H1 (cell line): ENCODE measurements around the gene TNIP1. TPM values are rescaled to one million over a fixed set of nuclear protein-coding genes. Genes with fewer than 3 reads are reported as not detected.

Experiments used
- CTCF ChIA-PET: fragments of 300-600 bp; sonication (Branson Sonifier 250); formaldehyde crosslinking; loops from one replicate; lab custom pipeline; 2021; ENCODE audit not compliant: partially characterized antibody; lab: Charles Lee
- POLR2A ChIA-PET: fragments of 300-600 bp; sonication (Branson Sonifier 250); formaldehyde crosslinking; loops from one replicate; lab custom pipeline; 2021; ENCODE audit warnings: inconsistent platforms; ENCODE audit not compliant: partially characterized antibody; lab: Charles Lee
- DNase-seq, 2 experiments: peaks; one replicate each; pipeline versions ENCODE4 v3.0.0 to v3.0.0-alpha.2; 2010 to 2022; ENCODE audit warnings: low spot score in 2 of 2, low read depth in 1 of 2, mixed read lengths in 1 of 2
- FAIRE-seq: peaks from 2 replicates; lab custom pipeline; 2011; peaks lifted over from hg19 to GRCh38; lab: Jason Lieb, UNC
- H2AFZ ChIP-seq: 2 replicates; pipeline ENCODE4 v1.8.1; 2012; ENCODE audit warnings: low read length, inconsistent platforms
- H2AK5ac ChIP-seq: 2 replicates; pipeline ENCODE4 v1.6.1; 2013; ENCODE audit warnings: low read depth, low read length
- H2BK120ac ChIP-seq: replicated peaks from 2 replicates; pipeline ENCODE3; 2013; ENCODE audit warnings: low read depth, low read length, inconsistent platforms
- H2BK12ac ChIP-seq: 2 replicates; pipeline ENCODE4 v1.6.1; 2013; ENCODE audit warnings: low read depth, low read length
- H2BK15ac ChIP-seq: 2 replicates; pipeline ENCODE4 v1.6.1; 2013; ENCODE audit warnings: low read length
- H2BK20ac ChIP-seq: 2 replicates; pipeline ENCODE4 v1.6.1; 2013; ENCODE audit warnings: low read length
- H2BK5ac ChIP-seq: 2 replicates; pipeline ENCODE4 v1.6.1; 2013; ENCODE audit warnings: low read depth, low read length
- H3K14ac ChIP-seq: 2 replicates; pipeline ENCODE4 v1.6.1; 2013; ENCODE audit warnings: inconsistent platforms; ENCODE audit not compliant: insufficient read length
- H3K18ac ChIP-seq: 2 replicates; pipeline ENCODE4 v1.6.1; 2013; ENCODE audit warnings: low read length; ENCODE audit errors: extremely low read depth
- H3K23ac ChIP-seq: 2 replicates; pipeline ENCODE4 v1.6.1; 2013; ENCODE audit warnings: inconsistent platforms; ENCODE audit not compliant: insufficient read length
- H3K23me2 ChIP-seq: 2 replicates; pipeline ENCODE4 v1.6.1; 2013; ENCODE audit warnings: low read depth, low read length
- H3K27ac ChIP-seq: 2 replicates; pipeline ENCODE4 v1.6.1; 2011; ENCODE audit warnings: low read depth, low read length, inconsistent platforms
- H3K27me3 ChIP-seq, 4 experiments: replicated peaks in 1 of 4; 1 replicate in 1 of 4; 2 replicates in 3 of 4; pipeline versions ENCODE4 v1.6.1 to v1.8.1; 2011 to 2013; ENCODE audit warnings: low read length in 3 of 4, mild to moderate bottlenecking in 3 of 4, inconsistent platforms in 2 of 4, mixed read lengths in 2 of 4, moderate library complexity in 1 of 4; ENCODE audit not compliant: control insufficient read depth in 3 of 4, insufficient read depth in 3 of 4; ENCODE audit errors: extremely low read depth in 1 of 4
- H3K36me3 ChIP-seq, 4 experiments: 2 replicates each; pipeline versions ENCODE4 v1.6.1 to v1.8.1; 2011 to 2013; ENCODE audit warnings: mild to moderate bottlenecking in 4 of 4, low read length in 3 of 4, moderate library complexity in 2 of 4, control low read depth in 1 of 4, inconsistent platforms in 1 of 4; ENCODE audit not compliant: insufficient read depth in 4 of 4, control insufficient read depth in 2 of 4
- H3K4ac ChIP-seq: replicated peaks from 2 replicates; pipeline ENCODE3; 2013; ENCODE audit warnings: low read length, low read depth, mixed read lengths, inconsistent platforms; ENCODE audit not compliant: insufficient read length
- H3K4me1 ChIP-seq, 4 experiments: replicated peaks in 1 of 4; 1 replicate in 1 of 4; 2 replicates in 3 of 4; pipeline versions ENCODE4 v1.6.1 to v1.8.1; 2011 to 2013; ENCODE audit warnings: low read length in 3 of 4, inconsistent platforms in 2 of 4, mixed read lengths in 1 of 4; ENCODE audit not compliant: insufficient read depth in 4 of 4, control insufficient read depth in 3 of 4
- H3K4me2 ChIP-seq, 2 experiments: 2 replicates each; pipeline versions ENCODE4 v1.6.1 to v1.8.1; 2011 to 2013; ENCODE audit warnings: low read depth in 2 of 2, low read length in 2 of 2, control low read depth in 1 of 2, inconsistent platforms in 1 of 2, mild to moderate bottlenecking in 1 of 2; ENCODE audit not compliant: insufficient read depth in 1 of 2
- H3K4me3 ChIP-seq, 4 experiments: fragments of 200-600, 300-600 bp in 1 of 4; sonication (generic), shearing (Covaris generic), sonication (Bioruptor Twin) in 1 of 4; 2 replicates each; pipeline versions ENCODE4 v1.5.1 to v1.8.1; 2011 to 2016; ENCODE audit warnings: low read length in 4 of 4, low read depth in 3 of 4, control low read depth in 2 of 4, inconsistent platforms in 2 of 4, mild to moderate bottlenecking in 2 of 4, mixed read lengths in 1 of 4, moderate library complexity in 1 of 4; ENCODE audit not compliant: insufficient read depth in 2 of 4; ENCODE audit errors: extremely low read depth in 1 of 4
- H3K56ac ChIP-seq: replicated peaks from 2 replicates; pipeline ENCODE3; 2013; ENCODE audit warnings: low read depth, mild to moderate bottlenecking, mixed read lengths, low read length, inconsistent platforms; ENCODE audit not compliant: insufficient read length
- H3K79me1 ChIP-seq: 2 replicates; pipeline ENCODE4 v1.6.1; 2013; ENCODE audit warnings: low read depth, low read length, control low read depth
- H3K79me2 ChIP-seq, 2 experiments: 2 replicates each; pipeline versions ENCODE4 v1.6.1 to v1.8.1; 2012 to 2013; ENCODE audit warnings: low read length in 2 of 2, mild to moderate bottlenecking in 2 of 2, inconsistent platforms in 1 of 2; ENCODE audit not compliant: insufficient read depth in 2 of 2, control insufficient read depth in 1 of 2
- H3K9ac ChIP-seq, 4 experiments: replicated peaks in 1 of 4; 1 replicate in 1 of 4; 2 replicates in 3 of 4; pipeline versions ENCODE4 v1.6.1 to v1.8.1; 2011 to 2013; ENCODE audit warnings: low read depth in 3 of 4, low read length in 3 of 4, control low read depth in 2 of 4, mild to moderate bottlenecking in 2 of 4, moderate library complexity in 2 of 4, inconsistent platforms in 1 of 4; ENCODE audit errors: extremely low read depth in 1 of 4
- H3K9me3 ChIP-seq, 2 experiments: 2 replicates each; pipeline versions ENCODE4 v1.6.1 to v1.8.1; 2012 to 2013; ENCODE audit warnings: mild to moderate bottlenecking in 2 of 2, moderate library complexity in 2 of 2, control low read depth in 1 of 2, inconsistent platforms in 1 of 2, low read depth in 1 of 2, low read length in 1 of 2, mixed read lengths in 1 of 2; ENCODE audit not compliant: insufficient read depth in 2 of 2
- H4K20me1 ChIP-seq, 2 experiments: replicated peaks in 1 of 2; 2 replicates each; pipeline versions ENCODE3 to v1.8.1; 2011 to 2013; ENCODE audit warnings: inconsistent platforms in 2 of 2, low read length in 2 of 2, mild to moderate bottlenecking in 1 of 2; ENCODE audit not compliant: insufficient read depth in 2 of 2, control insufficient read depth in 1 of 2
- H4K5ac ChIP-seq: 2 replicates; pipeline ENCODE4 v1.6.1; 2013; ENCODE audit warnings: low read length, low read depth, mixed read lengths, inconsistent platforms; ENCODE audit not compliant: insufficient read length
- H4K8ac ChIP-seq: 2 replicates; pipeline ENCODE4 v1.8.0; 2013; ENCODE audit warnings: mild to moderate bottlenecking, moderate library complexity, low read length, inconsistent platforms; ENCODE audit not compliant: insufficient read depth; ENCODE audit errors: extremely low read depth
- H4K91ac ChIP-seq: replicated peaks from 2 replicates; pipeline ENCODE3; 2013; ENCODE audit warnings: low read length, mixed read lengths, inconsistent platforms; ENCODE audit not compliant: insufficient read length
- WGBS, 2 experiments: shearing (Covaris generic) in 1 of 2; methylation state at CpG; one replicate each; pipeline versions ENCODE4 v1.1.6 to v1.1.7; 2013 to 2015; ENCODE audit warnings: low lambda C conversion rate in 2 of 2, mixed read lengths in 2 of 2, inconsistent platforms in 1 of 2, low coverage in 1 of 2, missing lambda C conversion rate in 1 of 2; ENCODE audit not compliant: insufficient replicate concordance in 2 of 2, insufficient coverage in 1 of 2, insufficient read length in 1 of 2; ENCODE audit errors: extremely low coverage in 1 of 2, missing lambda C conversion rate in 1 of 2; 5-methylcytosine and 5-hydroxymethylcytosine counted together
- polyA plus RNA-seq, 7 experiments: library from polyadenylated mRNA; depleted of rRNA in 3 of 7; stranded (reverse) in 5 of 7; unstranded in 2 of 7; fragments of >200 nt in 5 of 7; fragments of 200-250 nt in 2 of 7; gene quantifications; 1 replicate in 5 of 7; 2 replicates in 1 of 7; 4 replicates in 1 of 7; pipeline versions ENCODE4 v1.2.1 to v1.2.3, GENCODE V29; 2011 to 2013; ENCODE audit warnings: missing spikeins in 2 of 7, mixed read lengths in 2 of 7
- total RNA-seq: library from RNA; stranded (reverse); fragmentation: NEBNext Ultra II Directional; extraction: Animal tissue kit (Norgen Biotek cat#: 25700); gene quantifications from 2 replicates; pipeline ENCODE4 v1.2.1, GENCODE V29; 2021

TNIP1 gene
- total and polyA plus RNA-seq, 2 of the 8 experiments (the other 6 are each of a cell fraction or from before 2014, with no cell fraction given): 14.2 to 31.9 TPM

DNA sequence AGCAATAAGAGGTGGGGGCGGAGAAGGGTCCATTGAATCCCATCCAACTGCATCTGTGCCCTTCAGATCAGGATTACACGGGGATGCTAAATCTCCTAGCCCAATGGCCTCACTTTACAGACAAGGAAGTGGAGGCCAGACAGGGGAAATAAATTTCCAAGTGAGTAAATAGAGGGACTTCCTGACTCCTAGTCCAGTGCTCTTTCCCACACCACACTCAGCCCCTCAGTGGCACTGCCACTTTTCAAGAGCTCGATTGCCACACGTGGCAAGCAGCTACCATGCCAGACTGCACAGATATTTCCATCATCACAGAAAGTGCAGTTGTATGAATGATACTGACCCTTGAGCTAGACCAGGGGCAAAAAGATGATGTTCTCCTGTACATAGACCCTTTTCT, 8.2 kb upstream of the TNIP1 start:
- Histone ChIP-seq H3K4me1 (peaks cover 1 to 10% (median 5%) of the 10 kb centered on the region in 4 experiments; a peak in 3 of 7 replicates), H3K4ac (no peak overlapping the region), H4K91ac (no peak overlapping the region), H2BK12ac (no peak overlapping the region), H4K8ac (no peak overlapping the region), H3K4me2 (no peak overlapping the region), H3K18ac (no peak overlapping the region), H3K79me1 (no peaks in the 10 kb centered on the region), H4K20me1 (no peaks in the 10 kb centered on the region), H3K79me2 (no peaks in the 10 kb centered on the region), H3K27ac (no peak overlapping the region), H2AFZ (no peak overlapping the region), H3K4me3 (no peak overlapping the region), H2BK20ac (no peak overlapping the region), H2BK15ac (no peak overlapping the region), H3K23ac (no peak overlapping the region), H3K23me2 (no peaks in the 10 kb centered on the region; the same call in 1 of the 2 replicates), H3K14ac (no peak overlapping the region), H3K9ac (no peak overlapping the region), H2AK5ac (no peak overlapping the region), H2BK120ac (no peak overlapping the region), H3K27me3 (no peaks in the 10 kb centered on the region; a peak in 2 of 7 replicates), H3K9me3 (no peaks in the 10 kb centered on the region), H3K56ac (no peak overlapping the region), H3K36me3 (no peaks in the 10 kb centered on the region), H2BK5ac (no peak overlapping the region), H4K5ac (no peak overlapping the region)
- POLR2A ChIA-PET: interaction anchor here (1.5 kb wide), 2 partner anchors 10 to 16 kb away, joined by 3 to 5 read pairs; no protein-coding TSS in a partner anchor
- 88% methylated on average over 4 of the region's 4 CpGs; no CpG with 5 or more reads in 1 of the 2 experiments for WGBS, 2 experiments
- FAIRE-seq (no peak), DNase-seq (no peak)
- CTCF ChIA-PET: interaction anchor here (0.8 to 6.1 kb wide), 11 partner anchors 8 to 150 kb away, joined by 3 to 39 read pairs (median 10); partner anchors contain the start of gene TNIP1
